Measurements from ENCODE around the gene ITGA3.

DNA sequence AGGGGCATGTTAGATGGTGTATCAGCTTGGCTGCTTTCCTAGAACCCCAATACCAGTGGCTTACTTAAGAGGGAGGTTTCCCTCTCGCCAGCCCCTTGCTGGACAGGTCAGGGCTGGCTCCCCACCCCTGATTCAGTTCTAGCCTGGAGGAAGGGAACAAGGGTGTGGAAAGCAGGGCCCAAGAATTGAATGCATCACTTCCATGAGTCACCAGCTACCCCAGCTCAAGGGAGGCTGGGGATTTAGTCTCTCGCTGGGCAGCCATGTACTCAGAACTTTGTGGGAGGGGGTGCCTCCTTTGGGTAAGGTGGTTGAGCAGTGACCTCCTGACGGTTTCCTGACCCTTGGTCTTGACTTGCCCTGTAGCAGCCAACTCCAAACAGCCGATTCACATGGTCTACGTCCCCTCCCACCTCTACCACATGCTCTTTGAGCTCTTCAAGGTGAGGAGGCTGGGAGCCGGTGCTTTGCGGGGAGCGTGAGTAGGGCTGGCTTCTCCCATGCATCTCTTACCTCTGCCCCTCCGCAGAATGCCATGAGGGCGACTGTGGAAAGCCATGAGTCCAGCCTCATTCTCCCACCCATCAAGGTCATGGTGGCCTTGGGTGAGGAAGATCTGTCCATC, 52.0 kb downstream of the ITGA3 start:
- TF ChIP-seq CTCF (conservative IDR thresholded peaks at IDR 0.05 in 1 of 2, IDR thresholded peaks at IDR 0.05 in 1 of 2; ENCODE audit: extremely low read depth in 1 of 2, insufficient read depth in 1 of 2, low read depth in 1 of 2, low read length in 2 of 2) (no peak), EZH2 (IDR thresholded peaks at IDR 0.05; ENCODE audit: borderline replicate concordance, low read length) (no peak)

Data from mammary epithelial cell (primary cell).